Left lung (tissue), 10 donors: ENCODE data around the gene NR1D2. TPM values are rescaled to one million over a fixed set of nuclear protein-coding genes. Genes with fewer than 3 reads are reported as not detected.

Experiments used
- ATAC-seq: fragments of 200-7000 bp; cut with Tn5 transposase; one replicate; pipeline ENCODE4 v1.9.1; 2020; ENCODE audit warnings: moderate library complexity
- DNase-seq, 4 donors: peaks; one replicate each; pipeline ENCODE4 v3.0.0-alpha.2; 2013 to 2020
- H3K27ac ChIP-seq, 2 donors: fragments of 200-600 bp; sonication (generic) in 1 of 2; one replicate each; pipeline versions ENCODE4 v1.5.0 to v1.8.0; 2020 to 2021
- H3K27me3 ChIP-seq, 2 donors: fragments of 200-600 bp; sonication (generic) in 1 of 2; one replicate each; pipeline versions ENCODE4 v1.5.0 to v1.8.0; 2020 to 2021
- H3K36me3 ChIP-seq, 2 donors: fragments of 200-600 bp; sonication (generic) in 1 of 2; one replicate each; pipeline versions ENCODE4 v1.5.0 to v1.8.0; 2020 to 2021
- H3K4me1 ChIP-seq, 2 donors: fragments of 200-600 bp; one replicate each; pipeline ENCODE4 v1.8.0; 2021
- H3K4me3 ChIP-seq, 2 donors: fragments of 200-600 bp; sonication (generic) in 1 of 2; one replicate each; pipeline versions ENCODE4 v1.5.0 to v1.8.0; 2020 to 2021; ENCODE audit warnings: mild to moderate bottlenecking in 1 of 2
- H3K9me3 ChIP-seq, 2 donors: fragments of 200-600 bp; sonication (generic) in 1 of 2; one replicate each; pipeline versions ENCODE4 v1.5.0 to v1.8.0; 2020 to 2021
- CTCF ChIP-seq, 2 donors: fragments of 200-600 bp; sonication (generic) in 1 of 2; IDR thresholded peaks; one replicate each; pipeline versions ENCODE4 v1.5.0 to v1.8.0; 2021; ENCODE audit warnings: antibody characterized with exemption in 2 of 2
- intact Hi-C, 2 donors: fragments of 100-400 bp; cut with DNase I; formaldehyde crosslinking; loops; one replicate each; pipeline versions ENCODE4 v1.11.2 to v1.14.2; 2022
- polyA plus RNA-seq, 6 donors: library from polyadenylated mRNA; unstranded; fragments of 120-200 nt; gene quantifications; one replicate each; pipeline ENCODE4 v1.2.1, GENCODE V29; 2013; ENCODE audit not compliant: insufficient read length in 6 of 6
- total RNA-seq, 2 donors: library from RNA; stranded (reverse); fragmentation: NEBNext Ultra II Directional; extraction: Animal tissue kit (Norgen Biotek cat#: 25700); gene quantifications; one replicate each; pipeline ENCODE4 v1.2.1, GENCODE V29; 2021
- donor health status: DM: no; HTN: yes; CAD: no.
- donor health status: DM: no; HTN: no; CAD: no.

NR1D2 gene
- total and polyA plus RNA-seq, 8 donors, result 18.8 to 45.0 (median 39.2) TPM

- no peak overlapping the region for H3K4me3 ChIP-seq
- no peaks in the 10 kb centered on the region for H3K4me1 ChIP-seq
- no peak for ATAC-seq
- intact Hi-C loops, result no loop called here
- TF ChIP-seq CTCF (IDR thresholded peaks at IDR 0.05), result no peak
- DNase-seq, result no peak
- H3K9me3 ChIP-seq, result no peaks in the 10 kb centered on the region
- no peaks in the 10 kb centered on the region for H3K36me3 ChIP-seq
- H3K27ac ChIP-seq, result no peak overlapping the region
- H3K27me3 ChIP-seq, result no peaks in the 10 kb centered on the region
These were observed 7.8 kb upstream of the NR1D2 start for GRCh38 chr3:23937296-23937695.

- DNase-seq, result no peak
- intact Hi-C loops, result no loop called here
- TF ChIP-seq CTCF (IDR thresholded peaks at IDR 0.05), result no peak
These were observed 6.4 kb upstream of the NR1D2 start for GRCh38 chr3:23938688-23939087.

GRCh38 chr3:23940775-23941174 is 4.3 kb upstream of the NR1D2 start:
- ATAC-seq (no peak), DNase-seq (no peak)
- TF ChIP-seq CTCF (IDR thresholded peaks at IDR 0.05), result no peak
- Histone ChIP-seq H3K27me3 (no peaks in the 10 kb centered on the region), H3K27ac (no peak overlapping the region), H3K4me1 (peaks cover 0 to 6% of the 10 kb centered on the region in 2 donors), H3K4me3 (no peak overlapping the region), H3K36me3 (no peaks in the 10 kb centered on the region), H3K9me3 (no peaks in the 10 kb centered on the region)
- intact Hi-C loops, result no loop called here

More at GRCh38 chr3:23938688-23939087, 6.4 kb upstream of the NR1D2 start:
- Histone ChIP-seq H3K27ac (no peak overlapping the region), H3K4me3 (no peak overlapping the region), H3K36me3 (no peaks in the 10 kb centered on the region), H3K27me3 (no peaks in the 10 kb centered on the region), H3K9me3 (no peaks in the 10 kb centered on the region), H3K4me1 (no peaks in the 10 kb centered on the region)
- no peak for ATAC-seq

GRCh38 chr3:23941440-23941839 is 3.6 kb upstream of the NR1D2 start:
- DNase-seq (no peak), ATAC-seq (no peak)

GRCh38 chr3:23942546-23942945 is 2.5 kb upstream of the NR1D2 start:
- H3K4me1 ChIP-seq, result peaks cover 14% of the 10 kb centered on the region in 2 donors
- no peak overlapping the region for H3K4me3 ChIP-seq
- TF ChIP-seq CTCF (IDR thresholded peaks at IDR 0.05), result no peak
- no peaks in the 10 kb centered on the region for H3K27me3 ChIP-seq
- intact Hi-C loops, result no loop called here
- H3K36me3 ChIP-seq, result no peaks in the 10 kb centered on the region
- ATAC-seq (no peak), DNase-seq (no peak)
- no peaks in the 10 kb centered on the region for H3K9me3 ChIP-seq
- no peak overlapping the region for H3K27ac ChIP-seq

More at GRCh38 chr3:23941440-23941839, 3.6 kb upstream of the NR1D2 start:
- Histone ChIP-seq H3K4me3 (no peak overlapping the region), H3K9me3 (no peaks in the 10 kb centered on the region), H3K27ac (no peak overlapping the region), H3K4me1 (peaks cover 3 to 7% of the 10 kb centered on the region in 2 donors), H3K27me3 (no peaks in the 10 kb centered on the region), H3K36me3 (no peaks in the 10 kb centered on the region)
- intact Hi-C loops, result no loop called here
- TF ChIP-seq CTCF (IDR thresholded peaks at IDR 0.05), result no peak
